ENCODE measurements around the gene STXBP6.

The STXBP6 gene

DNA sequence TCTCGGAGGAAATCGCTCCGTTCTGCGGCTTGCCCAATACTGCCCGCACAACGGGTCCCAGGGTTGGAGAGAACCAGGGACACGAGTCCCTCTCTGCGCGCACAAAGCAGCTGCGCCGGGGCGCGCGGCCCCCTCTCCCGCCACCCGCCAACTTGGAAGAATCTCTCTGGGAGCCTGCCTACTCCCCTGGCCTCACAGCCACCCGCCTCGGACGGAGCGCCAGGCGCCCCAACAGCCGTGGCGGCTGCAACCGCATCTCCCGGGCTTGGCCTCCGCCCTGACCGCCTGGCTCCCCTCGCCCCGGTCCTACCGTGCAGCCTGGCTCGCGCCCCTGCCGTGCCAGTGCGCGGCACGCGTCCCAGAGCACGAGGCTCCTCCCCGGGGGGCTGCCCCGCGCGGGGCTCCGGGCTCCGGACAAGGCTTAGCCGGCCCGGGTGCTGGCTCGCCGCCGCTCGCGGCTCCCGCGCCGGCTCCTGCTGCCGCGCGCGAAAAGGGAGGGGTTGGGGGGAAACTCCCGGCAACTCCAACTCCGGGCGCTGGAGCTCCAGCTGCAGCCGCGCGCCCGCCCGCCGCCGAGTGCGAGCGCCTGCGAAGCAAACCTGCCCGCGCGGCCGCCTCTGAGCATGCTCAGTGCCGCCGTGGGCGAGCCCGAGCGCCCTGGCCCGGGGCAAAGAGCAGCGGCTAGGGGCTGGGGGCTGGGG lies at the start of gene STXBP6:
Gene STXBP6 (minus strand): TSS at position 580 of the 701 bp plus-strand sequence. CDS start 75,329 bp downstream, outside the sequence.
- DNase-seq = peak; percentile 22 to 36

DNA sequence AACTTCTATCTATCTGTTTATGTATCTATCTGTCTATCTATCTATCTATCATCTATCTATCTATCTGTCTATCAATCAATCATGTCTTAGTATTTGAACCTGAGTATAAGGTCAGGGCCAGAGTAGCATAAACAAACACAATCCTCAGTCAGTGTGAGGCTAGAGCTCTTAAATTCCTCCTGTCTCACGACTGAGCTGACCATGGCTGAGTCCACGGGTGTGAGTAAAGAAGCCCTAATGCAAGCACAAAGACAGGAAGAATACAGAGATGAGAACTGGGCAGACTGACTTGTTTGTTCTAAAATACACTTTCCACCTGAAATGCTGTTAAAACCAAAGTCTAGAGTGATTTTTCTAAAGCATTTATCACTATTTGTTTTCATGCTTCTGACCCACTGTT lies 47.2 kb upstream of the STXBP6 start:
- no peak for DNase-seq

DNA sequence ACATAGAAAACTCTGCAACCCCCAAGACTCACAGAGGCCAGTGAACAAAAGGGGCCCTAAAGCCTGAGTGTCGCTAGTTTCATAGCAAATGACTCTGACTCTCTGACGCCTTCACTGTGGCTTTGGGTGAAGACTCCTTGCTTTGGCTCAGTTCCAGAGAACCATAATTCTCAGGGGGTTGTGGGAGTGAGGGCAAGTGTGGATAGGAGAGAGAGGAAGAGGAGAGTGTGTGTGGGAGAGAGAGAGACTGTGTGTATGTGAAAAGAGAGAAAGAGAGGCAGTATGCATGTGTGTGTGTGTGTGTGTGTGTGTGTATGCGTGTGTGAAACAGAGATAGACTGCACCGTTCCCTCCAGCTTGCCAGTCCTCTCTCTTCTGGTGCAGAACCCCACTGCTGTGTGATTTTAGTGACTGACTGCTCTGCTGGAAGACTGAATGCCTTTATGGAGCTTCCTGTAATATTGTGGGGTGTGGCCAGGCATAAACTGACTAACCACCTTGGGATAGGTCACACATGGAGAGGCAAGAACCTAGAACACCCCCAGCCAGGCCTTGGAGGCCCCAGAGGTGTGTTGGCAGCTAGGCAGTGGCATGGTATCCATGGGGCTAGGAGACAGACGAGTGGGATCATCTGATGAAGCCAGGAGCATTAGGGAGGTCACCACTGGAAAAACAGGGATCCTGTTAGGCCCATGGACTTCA lies 45.9 kb upstream of the STXBP6 start:
- no peak for DNase-seq

DNA sequence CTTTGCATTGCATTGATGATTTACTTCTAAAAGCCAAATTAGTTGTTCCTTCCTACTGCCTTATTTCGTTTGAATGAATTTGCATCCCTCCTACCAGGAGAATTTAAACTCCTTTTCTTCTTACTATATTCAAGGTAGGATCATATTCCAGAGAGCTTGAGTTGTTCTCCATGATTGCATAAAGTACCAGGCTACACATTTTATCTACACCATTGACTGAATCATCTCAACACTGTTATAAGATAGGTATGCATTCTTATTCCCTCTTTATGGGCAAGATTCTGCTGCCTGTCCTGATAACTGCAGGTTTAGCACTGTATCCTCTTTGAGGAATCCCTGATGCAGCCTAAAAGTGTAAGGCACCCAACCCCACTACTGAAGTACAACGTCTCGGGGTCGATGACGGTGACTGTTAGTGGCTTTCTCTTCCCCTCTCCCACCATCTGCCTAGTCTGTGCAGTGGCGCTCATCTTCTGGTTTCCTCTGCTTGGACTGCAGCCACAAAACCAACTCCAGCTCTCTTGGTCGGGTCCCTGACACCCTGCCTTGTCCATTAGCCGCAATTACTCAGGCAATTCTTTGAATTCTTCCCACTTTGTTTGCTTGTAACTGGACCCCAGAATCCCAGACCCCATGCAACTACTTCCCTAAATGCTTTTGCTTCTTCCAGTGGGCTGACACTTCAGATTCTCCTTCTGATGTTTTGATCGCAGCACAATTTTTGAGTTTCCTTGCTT lies 44.4 kb upstream of the STXBP6 start:
- DNase-seq = no peak

DNA sequence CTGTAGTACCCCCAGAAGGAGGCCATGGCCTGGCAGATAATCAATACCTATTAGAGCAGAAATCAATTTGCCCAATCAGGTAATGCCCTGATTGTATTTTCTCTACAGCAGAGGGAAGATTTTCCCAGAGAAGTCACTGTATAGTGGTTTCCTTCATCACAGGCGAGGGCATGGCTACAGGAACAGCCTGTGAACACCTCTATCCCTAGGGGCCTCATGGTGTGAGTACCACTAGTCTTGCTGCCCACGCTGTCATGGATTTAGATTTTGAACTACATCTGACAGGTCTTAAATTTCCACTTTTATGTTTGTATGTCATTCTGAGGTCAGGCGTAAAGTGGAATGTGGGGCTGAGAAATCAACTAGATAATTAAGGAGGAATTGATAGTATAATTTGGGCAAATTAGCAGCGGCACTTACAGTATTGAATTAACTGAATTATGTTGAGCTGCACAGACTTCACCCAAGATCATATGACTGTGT lies 42.4 kb upstream of the STXBP6 start:
- no peak for DNase-seq

DNA sequence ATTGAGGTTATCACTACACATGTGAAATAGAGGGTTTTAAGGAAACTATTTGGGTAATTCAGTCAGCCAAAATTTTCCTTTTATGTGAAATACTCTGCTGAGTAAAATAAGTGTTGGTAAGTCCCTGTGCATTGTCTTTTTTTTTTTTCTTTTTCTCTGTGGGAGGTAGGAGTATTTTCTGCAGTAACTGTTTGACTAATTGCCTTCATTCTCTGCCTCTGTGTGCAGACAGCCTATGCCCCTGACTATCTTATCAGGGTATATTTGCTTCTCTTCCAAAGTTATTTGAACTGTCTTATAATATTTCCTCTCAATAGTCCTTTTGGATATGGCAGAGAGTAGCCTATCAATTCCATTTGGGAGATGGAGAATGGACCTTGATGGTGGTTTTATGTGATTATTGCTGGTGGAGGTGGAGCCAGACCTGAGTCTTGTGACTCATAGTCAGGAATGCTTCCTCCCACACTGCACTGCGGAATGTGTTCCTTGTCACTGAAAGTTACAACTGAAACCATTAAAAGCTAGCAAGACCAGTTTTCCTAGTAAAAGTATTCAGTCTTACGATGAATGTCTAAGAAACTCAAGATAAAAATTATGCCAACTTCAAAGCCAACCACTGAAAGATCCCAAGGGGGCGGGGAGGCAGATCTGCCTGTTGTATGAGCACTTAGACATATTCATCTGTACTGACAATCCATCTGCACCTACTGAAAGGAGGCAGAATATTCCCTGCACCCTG lies 40.9 kb upstream of the STXBP6 start:
- DNase-seq = no peak

DNA sequence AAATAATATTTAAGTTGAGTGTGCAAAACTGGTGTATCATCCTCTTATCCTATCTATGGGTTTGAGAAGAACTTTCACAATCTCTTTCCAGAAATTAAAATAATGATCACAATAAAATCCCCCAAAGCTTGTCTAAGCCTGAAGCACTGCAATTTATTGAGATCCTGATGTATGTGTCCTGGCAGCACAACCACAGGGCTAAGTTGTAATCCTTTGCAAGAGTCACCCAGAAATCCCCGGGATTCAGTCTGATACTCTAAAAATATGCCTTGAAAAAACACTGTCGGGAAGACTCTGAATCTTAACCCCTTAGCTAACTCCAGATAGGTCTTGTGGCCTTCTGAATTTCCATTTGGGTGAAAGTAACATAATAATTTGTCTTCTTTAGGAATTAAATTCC lies 40.3 kb upstream of the STXBP6 start:
- no peak for DNase-seq

DNA sequence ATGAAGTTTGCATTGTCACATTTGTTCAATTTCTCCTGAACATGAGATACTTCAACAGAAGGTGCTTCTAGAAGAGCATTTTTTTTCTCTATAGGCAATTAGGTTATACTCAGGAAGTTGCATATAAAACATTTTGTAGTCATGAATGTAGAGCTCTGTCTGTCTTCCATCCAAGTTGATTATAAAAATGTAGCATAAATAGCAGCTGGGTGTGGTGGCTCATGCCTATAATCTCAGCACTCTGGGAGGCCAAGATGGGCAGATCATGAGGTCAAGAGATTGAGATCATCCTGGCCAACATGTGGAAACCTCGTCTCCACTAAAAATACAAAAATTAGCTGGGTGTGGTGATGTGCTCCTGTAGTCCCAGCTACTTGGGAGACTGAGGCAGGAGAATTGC lies 39.5 kb upstream of the STXBP6 start:
- no peak for DNase-seq

DNA sequence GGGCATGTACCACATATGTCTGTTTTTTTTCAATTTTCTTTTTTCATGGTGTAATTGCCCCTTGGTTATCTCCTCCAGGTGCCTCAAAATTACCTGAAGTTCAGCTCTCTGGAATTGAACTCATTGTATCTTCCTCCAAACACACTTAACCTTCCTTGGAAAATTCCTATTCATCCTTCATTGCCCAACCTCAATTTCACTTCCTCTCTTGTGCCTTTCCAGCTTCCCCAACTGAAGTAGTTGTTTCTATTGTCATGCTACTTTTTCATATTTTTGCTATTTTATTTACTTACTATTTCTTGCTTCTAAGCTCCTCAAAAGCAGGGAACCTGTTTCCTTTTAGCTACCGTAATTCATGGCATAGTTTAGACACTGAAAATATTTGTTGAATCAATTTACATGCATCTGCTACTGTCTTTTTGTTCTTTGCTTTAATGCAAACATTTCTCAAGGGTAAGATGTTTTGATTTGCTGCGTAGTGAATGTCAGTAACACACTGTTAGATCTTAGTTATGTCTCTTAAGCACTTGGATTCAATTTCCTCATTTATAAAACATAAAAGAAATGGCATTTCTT lies 37.0 kb upstream of the STXBP6 start:
- DNase-seq = no peak

DNA sequence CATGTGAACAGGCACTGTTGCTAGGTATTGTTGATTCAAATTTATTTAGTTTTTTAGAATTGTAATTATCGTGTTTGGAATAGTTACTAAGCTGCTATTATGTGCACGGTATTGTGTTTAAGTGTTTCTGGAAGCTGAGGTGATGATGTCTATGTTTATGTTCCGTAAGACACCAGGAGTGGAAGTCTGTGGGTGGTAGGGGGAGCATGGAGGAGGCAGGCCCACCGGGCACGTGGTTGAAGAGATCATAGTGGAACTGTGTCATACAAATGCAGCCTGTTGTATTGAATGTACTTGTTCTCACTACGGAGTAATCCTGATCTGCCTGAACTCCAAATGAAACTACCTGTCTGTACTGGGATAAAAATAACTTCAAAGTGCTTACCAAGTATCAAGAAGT lies 36.1 kb upstream of the STXBP6 start:
- DNase-seq = no peak

DNA sequence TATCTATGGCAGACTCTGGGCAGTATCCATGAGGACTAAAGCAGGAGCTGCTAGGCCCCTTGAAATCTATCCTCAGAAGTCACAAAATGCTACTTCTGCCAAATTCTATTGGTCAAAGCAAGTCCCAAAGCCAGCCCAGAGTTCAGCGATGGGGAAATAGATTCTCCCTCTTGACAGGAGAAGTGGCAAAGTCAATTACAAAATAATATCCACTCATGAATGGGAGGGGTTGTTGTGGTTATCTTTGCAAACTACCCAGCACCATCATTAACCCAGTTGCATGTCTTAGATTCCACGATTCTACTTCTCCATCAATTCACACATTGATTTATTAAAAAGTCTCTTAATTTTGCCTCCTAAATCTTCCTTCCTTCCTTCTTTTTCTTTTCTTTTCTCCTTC lies 30.7 kb upstream of the STXBP6 start:
- no peak for DNase-seq

DNA sequence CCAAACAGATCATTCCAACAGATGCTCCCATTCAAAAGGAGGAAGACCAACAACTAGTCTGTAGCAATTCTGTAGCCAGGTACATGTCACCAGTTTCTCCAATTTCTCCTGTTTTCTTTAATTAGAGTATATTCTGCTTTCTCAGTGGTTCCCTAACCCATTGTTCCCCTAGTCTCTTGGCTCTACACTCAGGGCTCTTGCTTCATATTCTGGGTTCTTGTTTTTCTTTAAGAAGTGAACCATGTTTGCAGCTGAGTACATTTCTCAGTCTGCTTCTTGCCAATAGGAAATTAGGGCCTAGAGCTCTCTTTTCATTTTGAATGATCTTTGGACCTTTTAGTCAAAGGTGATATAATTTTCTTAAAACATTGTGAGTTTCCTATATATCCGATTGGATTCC lies 29.4 kb upstream of the STXBP6 start:
- DNase-seq = no peak

DNA sequence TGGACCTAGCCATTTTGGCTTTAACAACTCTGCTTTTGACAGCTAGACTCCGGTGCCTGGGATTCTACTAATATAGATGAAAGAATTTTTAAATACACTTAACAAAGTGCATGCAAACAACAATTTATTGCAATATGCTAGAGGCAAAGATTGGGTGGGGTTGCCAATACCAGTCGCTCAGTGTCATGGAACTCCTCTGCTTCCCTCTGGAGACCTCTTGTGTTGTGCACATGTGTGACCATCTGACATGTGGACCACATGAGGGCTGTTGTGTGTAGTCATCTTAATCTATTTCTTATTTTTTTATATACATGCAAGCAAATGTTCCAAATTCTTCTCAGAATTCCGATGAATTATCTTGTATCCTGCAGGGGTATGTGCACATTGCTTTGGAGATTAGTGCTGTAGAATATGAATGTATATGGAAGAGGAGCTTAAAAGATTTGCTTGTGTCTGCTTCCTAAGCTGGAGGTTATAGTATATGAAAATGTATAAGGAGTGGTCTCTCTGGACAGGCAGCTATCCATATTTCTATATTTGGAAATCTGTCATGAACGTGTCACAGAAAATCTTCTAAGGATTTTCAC lies 24.2 kb upstream of the STXBP6 start:
- no peak for DNase-seq

DNA sequence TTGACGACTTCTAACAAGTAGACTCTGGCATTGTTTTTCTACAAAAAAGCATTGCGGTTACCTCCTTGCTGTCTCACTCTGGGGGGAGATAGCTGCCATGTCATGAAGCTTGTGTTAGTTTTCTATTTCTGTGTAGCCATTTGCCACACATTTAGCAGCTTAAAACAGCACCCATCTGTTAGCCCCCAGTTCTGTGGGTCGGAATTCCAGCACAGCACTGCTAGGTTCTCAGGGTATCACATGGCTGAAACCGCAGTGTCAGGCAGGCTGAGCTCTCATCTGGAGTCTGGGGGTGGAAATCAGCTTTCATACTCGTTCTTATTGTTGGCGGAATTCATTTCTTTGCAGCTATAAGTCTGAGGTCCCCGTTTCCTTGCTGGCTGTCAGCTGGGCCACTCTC lies 19.9 kb upstream of the STXBP6 start:
- DNase-seq = no peak

DNA sequence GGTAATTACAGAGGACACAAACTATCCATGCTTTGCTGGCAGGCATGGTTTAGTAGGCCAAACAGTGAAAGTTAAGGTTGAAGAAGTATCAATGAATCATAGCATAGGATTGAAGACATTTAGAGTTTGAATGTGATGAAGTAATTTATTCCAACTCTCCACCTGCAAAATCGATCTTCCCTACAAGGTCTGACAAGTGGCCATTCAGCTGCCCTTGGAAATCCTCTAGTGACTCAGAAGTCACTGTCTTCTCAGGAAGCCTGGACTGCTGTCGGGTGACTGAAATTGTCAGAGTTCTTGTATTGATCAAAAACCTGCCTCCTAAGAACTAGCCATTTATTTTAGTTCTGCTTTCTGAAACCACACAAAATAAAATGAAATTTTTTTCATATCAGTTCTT lies 17.7 kb upstream of the STXBP6 start:
- no peak for DNase-seq

DNA sequence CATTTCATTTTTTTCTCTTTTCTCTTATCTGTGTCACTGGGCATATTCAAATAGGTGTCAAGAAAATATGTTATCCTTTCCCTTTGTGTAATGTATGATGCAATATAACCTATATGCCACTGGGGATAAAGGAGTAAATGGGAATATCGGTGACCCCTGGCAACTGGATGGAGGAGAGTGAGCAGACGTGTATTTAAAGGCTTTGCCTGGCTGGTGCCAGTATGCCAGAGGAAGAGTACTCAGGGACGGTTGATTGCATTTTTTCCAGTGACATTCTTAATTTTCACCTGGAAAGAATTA lies 12.0 kb upstream of the STXBP6 start:
- no peak for DNase-seq

DNA sequence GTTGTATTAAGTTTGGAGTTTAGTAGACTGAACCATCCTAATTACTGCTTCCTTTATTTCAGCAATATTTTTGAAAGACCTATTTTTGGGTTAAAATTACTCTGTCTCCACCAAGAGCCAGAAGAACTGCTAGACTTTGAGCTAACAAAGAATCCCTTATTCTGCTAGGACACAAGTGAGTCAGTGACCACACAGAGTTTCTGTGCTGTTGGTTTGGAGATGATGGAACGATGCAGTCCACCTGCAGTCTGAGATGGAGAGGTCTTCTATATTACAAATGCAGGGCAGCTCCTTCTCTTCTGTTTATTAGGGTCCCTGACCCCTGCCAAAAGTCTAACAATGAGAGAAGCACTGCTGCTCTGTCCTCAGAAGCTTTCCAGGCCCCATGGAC lies 6.7 kb upstream of the STXBP6 start:
- no peak for DNase-seq

DNA sequence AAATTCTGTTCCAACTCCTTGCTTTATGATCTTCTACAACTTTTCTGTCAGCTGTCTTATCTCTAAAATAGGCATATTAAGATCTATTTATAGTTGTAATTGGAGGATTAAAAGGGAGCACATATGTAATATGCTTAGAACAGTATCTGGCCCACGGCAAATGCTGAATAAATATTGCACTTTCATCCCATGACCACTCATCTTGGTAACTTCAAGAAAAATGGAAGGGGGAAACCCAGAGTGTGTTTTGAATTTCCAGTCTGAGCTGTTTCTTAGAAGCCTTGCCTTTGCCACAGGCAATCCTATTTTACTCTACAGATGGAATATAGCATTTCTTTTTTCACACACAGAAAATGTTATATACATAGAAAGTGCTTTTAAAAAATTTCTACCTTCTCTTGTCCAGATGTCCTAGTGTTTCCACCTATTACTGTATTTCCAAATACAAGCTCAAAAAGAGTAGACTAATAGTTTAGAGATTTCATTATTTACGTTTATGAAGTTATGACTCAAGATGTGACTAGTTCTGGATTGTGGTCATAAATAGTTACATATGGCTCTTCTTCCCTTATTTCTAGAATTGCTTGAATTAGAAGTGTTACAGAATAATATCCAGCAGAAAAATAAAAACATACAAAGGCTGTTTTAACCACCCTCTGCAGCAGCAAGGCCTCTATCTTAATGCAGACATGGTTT lies 6.2 kb upstream of the STXBP6 start:
- DNase-seq = no peak

DNA sequence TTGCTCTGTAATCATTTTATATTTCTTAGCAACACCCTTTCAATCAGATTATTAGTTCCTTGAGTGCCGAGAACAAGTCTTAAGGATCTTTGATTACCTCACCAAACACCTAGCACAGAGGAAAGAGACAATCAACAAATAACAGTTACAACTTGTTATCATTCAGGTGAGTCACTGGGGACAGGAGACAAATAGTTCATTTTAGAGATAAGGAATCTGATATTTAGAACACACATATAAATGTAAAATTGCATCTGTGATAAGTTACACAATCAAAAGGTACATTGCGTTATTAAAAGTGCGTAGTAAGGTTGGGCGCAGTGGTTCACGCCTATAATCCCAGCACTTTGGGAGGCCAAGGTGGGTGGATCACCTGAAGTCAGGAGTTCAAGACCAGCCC lies 5.1 kb upstream of the STXBP6 start:
- DNase-seq = no peak

DNA sequence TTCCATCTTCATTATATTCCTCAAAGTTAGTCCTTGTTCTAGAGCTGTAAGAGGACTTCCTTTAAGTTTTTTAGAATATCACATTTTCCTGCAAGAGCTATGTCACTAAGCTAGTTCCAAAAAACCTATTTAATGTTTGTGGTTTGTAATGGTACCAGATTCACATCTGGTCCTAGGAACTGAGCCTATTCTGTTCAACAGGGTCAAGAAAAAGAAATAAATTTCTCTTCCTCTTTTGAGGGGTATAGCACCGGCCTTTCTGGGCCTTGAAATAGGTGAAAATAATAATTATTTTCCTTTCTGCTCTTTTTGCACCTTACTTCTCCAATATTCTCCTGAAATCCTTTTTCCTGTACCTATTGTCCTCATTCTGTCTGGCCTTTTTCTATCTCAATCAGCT lies 3.6 kb upstream of the STXBP6 start:
- no peak for DNase-seq

DNA sequence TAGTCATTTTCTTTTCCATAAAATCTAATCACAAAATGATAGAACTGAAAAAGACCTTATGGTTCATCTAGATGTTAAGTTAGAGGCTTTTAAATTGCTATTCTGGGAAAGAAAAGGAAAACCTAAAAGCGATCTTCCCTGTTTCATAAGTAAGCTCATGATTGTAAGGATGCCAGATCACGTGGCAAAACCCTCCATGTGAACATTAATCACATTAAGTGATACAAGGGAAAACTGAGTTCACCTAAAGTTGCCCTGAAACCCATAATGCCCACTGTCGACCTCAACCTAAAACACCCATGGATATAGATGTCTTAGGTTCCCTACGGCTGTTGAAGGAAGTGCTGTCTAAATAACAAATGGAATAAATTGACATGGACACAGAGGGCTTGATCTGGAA lies 3.0 kb upstream of the STXBP6 start:
- DNase-seq = no peak

DNA sequence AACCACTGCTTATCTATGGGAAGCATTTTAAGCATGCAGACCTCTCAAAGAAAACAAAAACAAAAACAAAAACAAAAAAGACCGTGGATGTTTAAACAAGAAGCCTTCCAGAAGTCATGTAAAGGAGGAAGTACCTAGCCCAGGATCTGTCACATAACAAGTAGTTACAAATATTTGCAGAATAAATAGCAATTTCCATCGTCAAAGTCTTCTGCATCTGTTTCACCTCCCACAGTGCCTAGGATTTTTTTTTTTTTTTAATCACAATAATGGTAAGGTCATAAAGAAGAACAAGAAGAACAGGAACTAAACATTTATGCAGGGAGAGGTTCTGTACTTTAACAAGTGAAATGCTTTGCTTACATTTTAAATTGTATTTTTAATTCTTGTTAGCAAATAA lies 2.4 kb upstream of the STXBP6 start:
- no peak for DNase-seq

Data from activated T-cell treated with anti-CD3 and anti-CD28 coated beads, Interleukin-2, amount 50 U/mL, for 48 hours (primary cell).